Small intestine (tissue), 7 donors: ENCODE data around the gene MYO16. TPM values are rescaled to one million over a fixed set of nuclear protein-coding genes. Genes with fewer than 3 reads are reported as not detected.

Experiments used
- DNase-seq, 2 donors: peaks; one replicate each; pipeline versions ENCODE4 v3.0.0 to v3.0.0-alpha.2; 2013
- FAIRE-seq: peaks from 2 replicates; lab custom pipeline; 2012; peaks lifted over from hg19 to GRCh38; lab: Jason Lieb, UNC
- H3K27ac ChIP-seq, 3 donors: one replicate each; pipeline ENCODE4 v1.5.1; 2013; ENCODE audit warnings: low read length in 2 of 3, mild to moderate bottlenecking in 2 of 3, control low read depth in 1 of 3, inconsistent platforms in 1 of 3, low read depth in 1 of 3, moderate library complexity in 1 of 3
- H3K27me3 ChIP-seq, 3 donors: one replicate each; pipeline ENCODE4 v1.6.1; 2013; ENCODE audit warnings: low read length in 3 of 3, inconsistent platforms in 1 of 3; ENCODE audit not compliant: control insufficient read depth in 3 of 3, insufficient read depth in 3 of 3
- H3K36me3 ChIP-seq, 3 donors: one replicate each; pipeline ENCODE4 v1.6.1; 2013; ENCODE audit warnings: low read length in 3 of 3, inconsistent platforms in 1 of 3, low read depth in 1 of 3, mild to moderate bottlenecking in 1 of 3, moderate library complexity in 1 of 3; ENCODE audit not compliant: control insufficient read depth in 3 of 3, insufficient read depth in 2 of 3
- H3K4me1 ChIP-seq, 3 donors: one replicate each; pipeline ENCODE4 v1.6.1; 2013; ENCODE audit warnings: low read length in 2 of 3, inconsistent platforms in 1 of 3, low read depth in 1 of 3, mild to moderate bottlenecking in 1 of 3, moderate library complexity in 1 of 3; ENCODE audit not compliant: control insufficient read depth in 3 of 3, insufficient read depth in 2 of 3
- H3K4me3 ChIP-seq, 3 donors: one replicate each; pipeline ENCODE4 v1.5.1; 2013; ENCODE audit warnings: low read length in 3 of 3, control low read depth in 1 of 3, inconsistent platforms in 1 of 3, low read depth in 1 of 3, mild to moderate bottlenecking in 1 of 3, moderate library complexity in 1 of 3
- H3K9me3 ChIP-seq, 2 donors: one replicate each; pipeline ENCODE4 v1.6.1; 2013; ENCODE audit warnings: low read depth in 1 of 2, low read length in 1 of 2; ENCODE audit not compliant: control insufficient read depth in 2 of 2, insufficient read depth in 1 of 2
- WGBS, 3 donors: extraction: QIAGEN DNeasy Blood & Tissue Kit; methylation state at CpG; one replicate each; pipeline ENCODE4 v1.1.7; 2013; 5-methylcytosine and 5-hydroxymethylcytosine counted together
- polyA plus RNA-seq, 4 donors: library from polyadenylated mRNA; stranded (reverse) in 3 of 4; unstranded in 1 of 4; fragments of 200-250 nt in 3 of 4; fragments of 120-200 nt in 1 of 4; gene quantifications; one replicate each; pipeline versions ENCODE4 v1.2.1 to v1.2.3, GENCODE V29; 2013
- donor health status: healthy with polysubstance abuse.
- donor health status: control.
- donor health status: control.
- donor health status: Bipolar disorder and iron deficiency.
- donor health status: healthy.

The MYO16 gene
- polyA plus RNA-seq, 4 donors: 0.03 to 0.21 TPM; not detected in 2

DNA sequence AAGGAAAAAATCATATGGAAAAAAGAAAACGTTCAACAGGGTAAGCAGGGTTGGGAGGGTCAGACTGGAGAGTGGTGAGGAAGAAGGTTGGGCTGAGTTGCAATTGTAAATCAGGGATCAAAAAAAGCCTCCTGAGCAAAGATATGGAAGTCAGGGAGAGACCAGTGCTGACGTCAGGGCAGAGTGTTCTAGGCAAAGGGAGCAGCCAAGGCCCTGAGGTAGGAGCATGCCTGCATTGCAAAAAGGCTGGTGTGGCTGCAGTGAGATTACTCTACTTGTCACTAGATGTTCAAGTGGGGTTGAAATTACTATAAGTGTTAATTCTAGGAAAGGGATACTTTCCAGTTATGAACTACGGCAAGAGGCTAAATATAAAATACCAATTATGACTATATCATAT, 562.0 kb downstream of the MYO16 start:
- Histone ChIP-seq H3K4me1 (no peaks in the 10 kb centered on the region), H3K27me3 (no peaks in the 10 kb centered on the region), H3K4me3 (no peak overlapping the region), H3K27ac (no peak overlapping the region), H3K36me3 (no peaks in the 10 kb centered on the region), H3K9me3 (no peaks in the 10 kb centered on the region)
- FAIRE-seq (no peak), DNase-seq (no peak)
- 52 to 71% (median 53%) methylated on average over 3 of the region's 3 CpGs for WGBS, 3 donors

DNA sequence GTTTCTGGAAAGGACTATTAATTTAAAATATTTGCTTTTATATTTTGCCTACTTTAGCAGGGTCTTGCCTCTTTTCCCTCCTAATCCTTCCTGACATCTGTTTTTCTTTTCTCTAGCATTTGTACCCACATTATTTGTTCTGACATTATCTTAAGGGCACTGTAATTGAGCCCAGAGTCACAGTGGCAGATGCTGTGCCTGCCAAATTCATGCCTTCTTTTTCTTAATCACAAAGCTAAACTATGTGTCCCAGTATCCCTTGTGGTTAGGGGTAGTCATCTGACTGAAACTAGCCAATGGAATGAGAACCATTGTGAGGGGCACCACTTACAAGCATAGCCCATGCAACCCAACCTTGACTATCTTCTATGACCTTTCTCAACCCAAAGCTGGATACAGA, 562.9 kb downstream of the MYO16 start:
- no peaks in the 10 kb centered on the region for H3K36me3 ChIP-seq
- FAIRE-seq: no peak
- H3K4me3 ChIP-seq: no peak overlapping the region
- no peak for DNase-seq
- no peaks in the 10 kb centered on the region for H3K4me1 ChIP-seq
- no peaks in the 10 kb centered on the region for H3K9me3 ChIP-seq
- H3K27me3 ChIP-seq: no peaks in the 10 kb centered on the region
- H3K27ac ChIP-seq: no peak overlapping the region

DNA sequence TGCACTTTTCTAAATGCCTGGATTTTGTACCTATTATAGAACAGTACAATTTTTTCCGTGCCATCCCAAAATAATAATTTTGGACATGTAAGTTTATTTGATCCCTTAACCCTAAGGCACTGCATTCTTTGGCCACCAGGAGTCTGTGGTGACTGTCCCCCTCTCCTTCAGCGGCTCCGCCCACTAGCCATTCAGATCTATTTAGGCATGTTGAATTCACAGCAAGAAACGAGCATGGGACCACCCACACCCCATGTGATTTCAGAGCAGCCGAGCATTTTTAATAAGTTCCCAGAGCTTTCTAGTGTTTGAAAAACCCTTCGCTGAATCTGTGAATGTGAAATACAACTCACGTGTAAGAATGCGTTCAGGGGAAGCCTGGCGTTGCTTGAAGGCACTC, 567.5 kb downstream of the MYO16 start:
- H3K27me3 ChIP-seq: no peaks in the 10 kb centered on the region
- 79 to 85% (median 83%) methylated on average over 9 of the region's 9 CpGs for WGBS, 3 donors

DNA sequence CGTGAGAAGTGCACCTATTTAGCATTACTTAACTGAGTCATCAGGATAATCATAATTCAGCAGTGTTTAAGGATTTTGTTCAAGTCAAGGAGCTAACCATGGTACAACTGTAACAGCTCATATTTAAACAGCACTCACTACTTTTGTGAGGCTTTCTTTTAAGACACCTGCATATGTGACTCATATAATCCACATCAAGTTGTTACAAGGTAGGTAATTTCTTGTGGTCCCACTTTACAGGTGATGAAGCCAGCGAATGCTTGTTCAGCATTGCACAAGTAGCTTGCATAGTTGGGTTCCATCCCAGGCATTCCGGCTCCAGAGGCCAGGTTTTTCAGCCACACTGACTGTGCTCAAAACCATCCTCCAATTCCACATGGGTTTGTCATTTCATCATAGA, 569.2 kb downstream of the MYO16 start:
- H3K27me3 ChIP-seq: no peaks in the 10 kb centered on the region
- H3K4me3 ChIP-seq: no peak overlapping the region
- no peaks in the 10 kb centered on the region for H3K4me1 ChIP-seq
- WGBS, 3 donors: 71 to 82% (median 77%) methylated on average over 3 of the region's 3 CpGs
- H3K27ac ChIP-seq: no peak overlapping the region
- FAIRE-seq: no peak
- no peaks in the 10 kb centered on the region for H3K36me3 ChIP-seq
- DNase-seq: no peak
- no peaks in the 10 kb centered on the region for H3K9me3 ChIP-seq

More for the DNA sequence above, 567.5 kb downstream of the MYO16 start:
- DNase-seq: no peak
- H3K4me1 ChIP-seq: no peaks in the 10 kb centered on the region
- H3K36me3 ChIP-seq: no peaks in the 10 kb centered on the region
- H3K27ac ChIP-seq: no peak overlapping the region
- H3K9me3 ChIP-seq: no peaks in the 10 kb centered on the region
- FAIRE-seq: no peak
- H3K4me3 ChIP-seq: no peak overlapping the region

DNA sequence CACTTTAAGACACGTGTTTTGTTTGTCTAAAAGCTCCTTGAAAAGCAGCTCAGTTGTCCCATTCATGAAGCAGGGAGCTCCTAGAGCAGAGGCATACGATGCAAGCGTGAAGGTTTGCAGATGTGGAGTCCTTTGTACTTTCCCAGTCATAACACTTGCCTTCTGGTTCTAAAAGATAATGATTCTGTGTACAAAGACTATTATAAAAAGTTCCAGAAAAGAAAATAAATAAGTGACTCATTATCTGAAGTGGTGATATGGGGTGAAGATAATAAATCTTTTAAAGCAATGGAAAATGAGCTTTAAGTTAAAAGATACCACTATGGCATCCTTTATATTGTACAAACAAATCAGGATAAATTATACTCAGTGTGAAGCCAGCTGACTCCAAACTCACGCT, 569.9 kb downstream of the MYO16 start:
- Histone ChIP-seq H3K4me1 (no peaks in the 10 kb centered on the region), H3K9me3 (no peaks in the 10 kb centered on the region), H3K36me3 (no peaks in the 10 kb centered on the region), H3K4me3 (no peak overlapping the region), H3K27ac (no peak overlapping the region), H3K27me3 (no peaks in the 10 kb centered on the region)
- WGBS, 3 donors: 17 to 29% (median 29%) methylated on average over 4 of the region's 4 CpGs
- FAIRE-seq (no peak), DNase-seq (no peak)

DNA sequence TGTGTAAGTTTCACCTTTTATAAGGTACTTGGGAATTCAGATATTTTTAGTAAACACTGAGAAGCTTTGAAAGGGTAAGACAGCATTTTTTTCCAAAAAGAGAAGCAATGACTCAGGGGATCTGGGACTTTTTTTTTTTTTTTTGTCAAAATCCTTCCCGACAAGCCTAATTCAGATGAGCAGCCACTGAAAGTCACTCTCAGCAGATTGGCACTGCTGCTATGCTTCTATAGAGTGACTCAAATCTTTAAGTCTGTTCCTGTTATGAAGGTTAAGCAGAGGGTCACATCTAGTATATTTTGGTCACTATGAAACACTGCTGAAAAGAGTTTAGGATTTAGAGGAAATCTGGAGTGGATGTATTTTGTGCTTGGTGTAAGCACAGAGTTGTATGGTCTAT, 571.1 kb downstream of the MYO16 start:
- no peaks in the 10 kb centered on the region for H3K9me3 ChIP-seq
- H3K4me3 ChIP-seq: no peak overlapping the region
- 74 to 79% (median 74%) methylated on average over 1 of the region's 1 CpG for WGBS, 3 donors
- no peak overlapping the region for H3K27ac ChIP-seq
- no peaks in the 10 kb centered on the region for H3K36me3 ChIP-seq
- peaks cover 0 to 2% (median 0%) of the 10 kb centered on the region in 3 donors for H3K27me3 ChIP-seq
- no peaks in the 10 kb centered on the region for H3K4me1 ChIP-seq
- DNase-seq (no peak), FAIRE-seq (no peak)

DNA sequence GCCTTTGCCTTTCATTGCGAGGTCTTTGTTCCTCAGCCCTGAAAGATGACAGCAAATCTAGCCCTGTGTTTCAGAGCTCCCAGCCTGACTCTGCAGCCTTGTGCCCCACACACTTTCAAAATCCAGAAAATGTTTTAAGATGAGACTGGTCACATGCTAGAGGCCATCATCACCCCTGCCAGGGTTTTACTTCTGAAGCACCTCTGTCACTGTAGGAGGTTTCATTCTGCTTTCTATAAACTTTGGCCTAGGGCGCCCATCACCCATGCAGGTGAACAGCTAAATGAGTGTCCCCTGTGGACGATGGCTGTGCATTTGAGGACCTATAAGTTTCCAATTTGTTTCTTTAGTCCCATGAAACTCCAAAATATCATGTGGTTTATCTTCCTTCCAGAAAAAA, 574.2 kb downstream of the MYO16 start:
- Histone ChIP-seq H3K4me1 (no peaks in the 10 kb centered on the region), H3K4me3 (no peak overlapping the region), H3K27me3 (peaks cover 0 to 2% (median 0%) of the 10 kb centered on the region in 3 donors), H3K9me3 (no peaks in the 10 kb centered on the region), H3K36me3 (no peaks in the 10 kb centered on the region), H3K27ac (no peak overlapping the region)
- WGBS, 3 donors: 82 to 87% (median 82%) methylated on average over 3 of the region's 3 CpGs
- FAIRE-seq: no peak
- no peak for DNase-seq

DNA sequence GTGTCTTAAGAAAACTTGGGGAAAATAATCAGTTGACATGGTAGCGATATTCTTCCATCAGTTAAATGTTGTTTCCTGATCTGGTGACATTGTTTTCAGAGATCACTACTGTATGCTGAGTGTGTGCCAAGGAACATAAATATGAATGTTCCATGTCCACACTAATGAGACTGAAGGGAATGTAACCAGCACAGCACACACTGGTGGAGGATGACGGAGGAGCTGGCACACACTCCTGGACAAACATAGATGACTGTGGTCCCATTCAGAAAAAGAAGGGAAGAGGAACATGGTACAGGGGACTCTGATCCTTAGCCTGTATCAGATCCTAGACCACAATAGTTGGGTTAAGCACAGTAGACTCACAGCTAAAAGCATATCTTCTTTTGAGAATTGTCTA, 574.8 kb downstream of the MYO16 start:
- Histone ChIP-seq H3K4me3 (no peak overlapping the region), H3K9me3 (no peaks in the 10 kb centered on the region), H3K27ac (no peak overlapping the region), H3K4me1 (no peaks in the 10 kb centered on the region), H3K36me3 (no peaks in the 10 kb centered on the region), H3K27me3 (peaks cover 0 to 2% (median 0%) of the 10 kb centered on the region in 3 donors)
- FAIRE-seq (no peak), DNase-seq (no peak)
- WGBS, 3 donors: 78 to 91% (median 83%) methylated on average over 2 of the region's 2 CpGs

DNA sequence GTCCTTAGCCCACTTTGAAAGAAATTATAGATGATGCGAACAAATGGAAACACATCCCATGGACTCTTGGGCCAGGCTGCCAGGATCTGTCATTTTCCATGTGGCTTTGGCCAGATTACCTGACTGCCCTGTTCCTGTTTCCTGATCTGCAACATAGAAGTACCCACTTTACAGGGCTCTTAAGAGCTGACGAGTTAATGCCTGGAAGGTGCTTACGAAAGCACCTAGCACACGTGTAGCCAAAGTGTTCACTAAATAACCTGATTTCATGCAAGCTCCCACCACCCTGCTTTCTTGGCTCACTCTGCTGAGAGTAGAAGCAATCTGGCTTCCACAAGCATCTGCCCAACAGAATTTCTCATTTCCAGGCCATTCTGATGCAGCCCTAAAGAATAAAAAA, 575.2 kb downstream of the MYO16 start:
- Histone ChIP-seq H3K9me3 (no peaks in the 10 kb centered on the region), H3K27me3 (peaks cover 0 to 2% (median 0%) of the 10 kb centered on the region in 3 donors), H3K27ac (no peak overlapping the region), H3K4me3 (no peak overlapping the region), H3K36me3 (no peaks in the 10 kb centered on the region), H3K4me1 (no peaks in the 10 kb centered on the region)
- 90 to 93% (median 91%) methylated on average over 4 of the region's 4 CpGs for WGBS, 3 donors
- FAIRE-seq (no peak), DNase-seq (no peak)
